Stomach (tissue), 9 donors: Measurements from ENCODE around the gene KLHL30. TPM values are rescaled to one million over a fixed set of nuclear protein-coding genes. Genes with fewer than 3 reads are reported as not detected.
A peak's percentile ranks its signal among the peaks of the same experiment; 100 is the strongest.

Experiments
- DNase-seq, 2 donors: peaks; one replicate each; pipeline versions ENCODE4 v3.0.0 to v3.0.0-alpha.2; 2013 to 2019
- H3K27ac ChIP-seq, 5 donors: fragments of 200-600 bp in 4 of 5; sonication (generic) in 4 of 5; one replicate each; pipeline ENCODE4 v1.5.1; 2013 to 2019; ENCODE audit warnings: mild to moderate bottlenecking in 1 of 5, moderate library complexity in 1 of 5
- H3K27me3 ChIP-seq, 3 donors: fragments of 200-600 bp; sonication (generic); one replicate each; pipeline ENCODE4 v1.5.1; 2017 to 2019; ENCODE audit warnings: mixed run types in 1 of 3
- H3K36me3 ChIP-seq, 4 donors: fragments of 200-600 bp; sonication (generic); 1 replicate in 3 of 4; 2 replicates in 1 of 4; pipeline ENCODE4 v1.5.1; 2016 to 2019
- H3K4me1 ChIP-seq, 4 donors: fragments of 200-600 bp; sonication (generic); one replicate each; pipeline ENCODE4 v1.5.1; 2016 to 2019
- H3K4me3 ChIP-seq, 4 donors: fragments of 200-600 bp; sonication (generic) in 3 of 4; one replicate each; pipeline ENCODE4 v1.5.1; 2016 to 2019; ENCODE audit warnings: mild to moderate bottlenecking in 1 of 4
- H3K9me3 ChIP-seq, 4 donors: fragments of 200-600 bp; sonication (generic); one replicate each; pipeline ENCODE4 v1.5.1; 2016 to 2019
- CTCF ChIP-seq, 7 experiments: fragments of 450-650 bp in 4 of 7; fragments of 200-600 bp in 3 of 7; sonication (generic) in 3 of 7; IDR thresholded peaks; one replicate each; pipeline ENCODE4 v1.5.1; 2016 to 2019; ENCODE audit warnings: antibody characterized with exemption in 7 of 7, control low read depth in 2 of 7, mild to moderate bottlenecking in 1 of 7
- EP300 ChIP-seq: sonication (generic); formaldehyde crosslinking; IDR thresholded peaks from one replicate; pipeline ENCODE4 v1.6.1; 2017; ENCODE audit warnings: antibody characterized with exemption
- POLR2A ChIP-seq, 4 donors: fragments of 450-650 bp; IDR thresholded peaks; one replicate each; pipeline ENCODE4 v1.6.1; 2016; ENCODE audit warnings: antibody characterized with exemption in 4 of 4, control low read depth in 2 of 4, mild to moderate bottlenecking in 1 of 4, moderate library complexity in 1 of 4
- POLR2AphosphoS5 ChIP-seq, 3 donors: sonication (generic); formaldehyde crosslinking; IDR thresholded peaks; one replicate each; pipeline ENCODE4 v1.6.1; 2016; ENCODE audit warnings: antibody characterized with exemption in 3 of 3
- WGBS, 5 donors: extraction: QIAGEN DNeasy Blood & Tissue Kit in 3 of 5; methylation state at CpG; one replicate each; pipeline versions ENCODE4 v1.1.5 to v1.1.7; 2013 to 2018; 5-methylcytosine and 5-hydroxymethylcytosine counted together
- intact Hi-C: fragments of 100-400 bp; cut with DNase I; formaldehyde crosslinking; loops from one replicate; pipeline ENCODE4 v1.15.1; 2023; ENCODE audit warnings: low total_unique reads
- polyA plus RNA-seq, 3 donors: library from polyadenylated mRNA; stranded (reverse); fragments of 200-250 nt; gene quantifications; one replicate each; pipeline ENCODE4 v1.2.3, GENCODE V29; 2013
- total RNA-seq, 5 donors: library from RNA; depleted of rRNA; stranded (reverse); fragments of >200 nt; gene quantifications; one replicate each; pipeline versions ENCODE4 v1.1.0 to v1.2.3, GENCODE V29; 2014 to 2016
- donor health status: healthy with polysubstance abuse.
- donor health status: Bipolar disorder and iron deficiency.
- donor health status: healthy.

The KLHL30 gene
- total and polyA plus RNA-seq, 8 donors: 0.06 to 1.7 (median 0.37) TPM; not detected in 2

- Histone ChIP-seq H3K9me3 (no peaks in the 10 kb centered on the region), H3K36me3 (no peaks in the 10 kb centered on the region), H3K4me3 (peak overlapping the region; percentile 35 to 46 (median 39)), H3K4me1 (peaks cover 25 to 40% (median 34%) of the 10 kb centered on the region in 4 donors), H3K27ac (no peak overlapping the region), H3K27me3 (peaks cover 5 to 68% (median 41%) of the 10 kb centered on the region in 3 donors)
- intact Hi-C loops: no loop called here
- 1 to 9% (median 2%) methylated on average over 11 to 52 of the region's 52 CpGs for WGBS, 5 donors
- TF ChIP-seq POLR2AphosphoS5 (IDR thresholded peaks at IDR 0.05) (no peak), POLR2A (IDR thresholded peaks at IDR 0.05) (no peak), EP300 (no peak), CTCF (IDR thresholded peaks at IDR 0.05) (no peak)
- no peak for DNase-seq
Observed at GRCh38 chr2:238159071-238159539, 20.6 kb downstream of the KLHL30 start.

- Histone ChIP-seq H3K27ac (no peak overlapping the region), H3K27me3 (peaks cover 5 to 74% (median 44%) of the 10 kb centered on the region in 3 donors), H3K4me3 (peak overlapping the region in 1 of 4 donors; percentile 46), H3K4me1 (peaks cover 26 to 42% (median 37%) of the 10 kb centered on the region in 4 donors), H3K9me3 (no peaks in the 10 kb centered on the region), H3K36me3 (no peaks in the 10 kb centered on the region)
- intact Hi-C loops: no loop called here
- no peak for DNase-seq
- WGBS, 5 donors: 48 to 64% (median 51%) methylated on average over 6 to 10 of the region's 10 CpGs
- TF ChIP-seq POLR2AphosphoS5 (IDR thresholded peaks at IDR 0.05) (no peak), POLR2A (IDR thresholded peaks at IDR 0.05) (no peak), CTCF (IDR thresholded peaks at IDR 0.05) (no peak), EP300 (no peak)
Observed at GRCh38 chr2:238159661-238160205, 21.3 kb downstream of the KLHL30 start.

- peak in 1 of 2 donors; percentile 46 for DNase-seq
- no peaks in the 10 kb centered on the region for H3K9me3 ChIP-seq
- H3K4me1 ChIP-seq: peaks cover 26 to 42% (median 37%) of the 10 kb centered on the region in 4 donors
- intact Hi-C loops: no loop called here
- H3K27ac ChIP-seq: no peak overlapping the region
- H3K27me3 ChIP-seq: peaks cover 5 to 80% (median 44%) of the 10 kb centered on the region in 3 donors
- WGBS, 5 donors: 54 to 73% (median 61%) methylated on average over 15 to 23 of the region's 23 CpGs
- TF ChIP-seq POLR2A (IDR thresholded peaks at IDR 0.05): no peak
- TF ChIP-seq CTCF (IDR thresholded peaks at IDR 0.05): peak in 1 of 7 experiments; percentile 16
- TF ChIP-seq EP300: no peak
- TF ChIP-seq POLR2AphosphoS5 (IDR thresholded peaks at IDR 0.05): no peak
- H3K4me3 ChIP-seq: no peak overlapping the region
- H3K36me3 ChIP-seq: no peaks in the 10 kb centered on the region
Observed at GRCh38 chr2:238160206-238161129, 22.0 kb downstream of the KLHL30 start.

- H3K9me3 ChIP-seq: no peaks in the 10 kb centered on the region
- H3K36me3 ChIP-seq: peaks cover 0 to 4% (median 0%) of the 10 kb centered on the region in 4 donors
- TF ChIP-seq EP300 (no peak), POLR2A (IDR thresholded peaks at IDR 0.05) (no peak), CTCF (IDR thresholded peaks at IDR 0.05) (no peak), POLR2AphosphoS5 (IDR thresholded peaks at IDR 0.05) (no peak)
- intact Hi-C loops: no loop called here
- peak in 1 of 2 donors; percentile 6 for DNase-seq
- WGBS, 5 donors: 86 to 94% (median 90%) methylated on average over 14 to 21 of the region's 21 CpGs
- H3K4me1 ChIP-seq: peaks cover 26 to 42% (median 37%) of the 10 kb centered on the region in 4 donors
- H3K27me3 ChIP-seq: peaks cover 5 to 80% (median 44%) of the 10 kb centered on the region in 3 donors
- no peak overlapping the region for H3K4me3 ChIP-seq
- no peak overlapping the region for H3K27ac ChIP-seq
Observed at GRCh38 chr2:238161291-238162051, 23.0 kb downstream of the KLHL30 start.
